Progenitor cell of endocrine pancreas (in vitro differentiated cells): Measurements from ENCODE around the gene SLC16A4. TPM values are rescaled to one million over a fixed set of nuclear protein-coding genes. Genes with fewer than 3 reads are reported as not detected.
A peak's percentile ranks its signal among the peaks of the same experiment; 100 is the strongest.

Experiments used
- DNase-seq: peaks from one replicate; pipeline ENCODE4 v3.0.0; 2021; ENCODE audit warnings: low spot score; ENCODE audit not compliant: unreplicated experiment
- H3K27ac Mint-ChIP-seq: 2 replicates; pipeline ENCODE4 v1.8.0; 2021; ENCODE audit warnings: mild to moderate bottlenecking, moderate library complexity, mixed read lengths
- H3K27me3 Mint-ChIP-seq: 2 replicates; pipeline ENCODE4 v1.8.0; 2021; ENCODE audit warnings: mixed read lengths
- H3K36me3 Mint-ChIP-seq: 2 replicates; pipeline ENCODE4 v1.8.0; 2022; ENCODE audit warnings: mixed read lengths; ENCODE audit not compliant: insufficient read depth
- H3K4me1 Mint-ChIP-seq: 2 replicates; pipeline ENCODE4 v1.8.0; 2021; ENCODE audit warnings: low read depth, mixed read lengths
- H3K4me3 Mint-ChIP-seq: 2 replicates; pipeline ENCODE4 v1.8.0; 2021; ENCODE audit warnings: low read depth, mild to moderate bottlenecking, moderate library complexity, mixed read lengths
- H3K9me3 Mint-ChIP-seq: 2 replicates; pipeline ENCODE4 v1.8.0; 2021; ENCODE audit warnings: low read depth, mixed read lengths
- total RNA-seq: library from RNA; stranded (reverse); gene quantifications from 2 replicates; pipeline ENCODE4 v1.2.1, GENCODE V29; 2021
- TF ChIP-seq, protein P1 (sequence below): fragments of 200-600 bp; sonication (generic); IDR thresholded peaks from one replicate; pipeline ENCODE4 v1.5.0; 2021; ENCODE audit warnings: antibody characterized with exemption, mild to moderate bottlenecking; ENCODE audit not compliant: unreplicated experiment

Gene SLC16A4
- total RNA-seq, 1 donor from 2014 or later = 0.46 TPM

DNA sequence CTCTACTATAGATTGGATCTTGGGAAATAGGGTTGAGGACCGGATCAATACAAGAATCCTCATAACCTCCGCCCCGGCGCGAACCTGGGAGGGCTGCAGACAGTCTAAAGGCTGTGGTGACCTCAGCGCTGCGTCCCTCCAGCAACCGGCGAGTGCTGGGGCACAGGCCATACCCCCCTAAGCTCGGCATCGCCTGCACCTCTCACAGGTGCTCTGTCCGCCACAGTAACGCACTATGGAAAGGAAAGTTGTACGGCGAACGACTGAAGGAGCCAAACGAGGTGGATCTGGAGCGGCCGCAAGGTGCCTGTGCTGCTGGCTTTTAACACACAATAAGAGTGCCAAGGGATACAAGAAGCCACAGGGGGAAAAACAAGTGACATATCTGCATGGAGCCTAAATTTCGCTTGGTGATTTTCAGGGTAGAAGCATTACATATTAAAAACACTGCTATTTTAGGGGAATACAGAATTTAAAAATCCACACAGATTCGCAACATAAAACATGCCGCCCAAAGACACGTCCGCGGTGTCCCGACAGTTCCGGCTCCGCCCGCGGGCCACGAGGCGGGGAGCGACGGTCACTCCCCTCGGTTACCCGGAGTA, 53.0 kb downstream of the SLC16A4 start:
- H3K4me1 Mint-ChIP-seq = peaks cover 35% of the 10 kb centered on the region
- TF ChIP-seq, protein P1, sequence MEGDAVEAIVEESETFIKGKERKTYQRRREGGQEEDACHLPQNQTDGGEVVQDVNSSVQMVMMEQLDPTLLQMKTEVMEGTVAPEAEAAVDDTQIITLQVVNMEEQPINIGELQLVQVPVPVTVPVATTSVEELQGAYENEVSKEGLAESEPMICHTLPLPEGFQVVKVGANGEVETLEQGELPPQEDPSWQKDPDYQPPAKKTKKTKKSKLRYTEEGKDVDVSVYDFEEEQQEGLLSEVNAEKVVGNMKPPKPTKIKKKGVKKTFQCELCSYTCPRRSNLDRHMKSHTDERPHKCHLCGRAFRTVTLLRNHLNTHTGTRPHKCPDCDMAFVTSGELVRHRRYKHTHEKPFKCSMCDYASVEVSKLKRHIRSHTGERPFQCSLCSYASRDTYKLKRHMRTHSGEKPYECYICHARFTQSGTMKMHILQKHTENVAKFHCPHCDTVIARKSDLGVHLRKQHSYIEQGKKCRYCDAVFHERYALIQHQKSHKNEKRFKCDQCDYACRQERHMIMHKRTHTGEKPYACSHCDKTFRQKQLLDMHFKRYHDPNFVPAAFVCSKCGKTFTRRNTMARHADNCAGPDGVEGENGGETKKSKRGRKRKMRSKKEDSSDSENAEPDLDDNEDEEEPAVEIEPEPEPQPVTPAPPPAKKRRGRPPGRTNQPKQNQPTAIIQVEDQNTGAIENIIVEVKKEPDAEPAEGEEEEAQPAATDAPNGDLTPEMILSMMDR = no peak
- H3K27ac Mint-ChIP-seq = no peak overlapping the region
- peaks cover 14% of the 10 kb centered on the region for H3K36me3 Mint-ChIP-seq
- no peaks in the 10 kb centered on the region for H3K9me3 Mint-ChIP-seq
- H3K4me3 Mint-ChIP-seq = no peak overlapping the region
- peaks cover 4% of the 10 kb centered on the region for H3K27me3 Mint-ChIP-seq
- peak; percentile 43 for DNase-seq

DNA sequence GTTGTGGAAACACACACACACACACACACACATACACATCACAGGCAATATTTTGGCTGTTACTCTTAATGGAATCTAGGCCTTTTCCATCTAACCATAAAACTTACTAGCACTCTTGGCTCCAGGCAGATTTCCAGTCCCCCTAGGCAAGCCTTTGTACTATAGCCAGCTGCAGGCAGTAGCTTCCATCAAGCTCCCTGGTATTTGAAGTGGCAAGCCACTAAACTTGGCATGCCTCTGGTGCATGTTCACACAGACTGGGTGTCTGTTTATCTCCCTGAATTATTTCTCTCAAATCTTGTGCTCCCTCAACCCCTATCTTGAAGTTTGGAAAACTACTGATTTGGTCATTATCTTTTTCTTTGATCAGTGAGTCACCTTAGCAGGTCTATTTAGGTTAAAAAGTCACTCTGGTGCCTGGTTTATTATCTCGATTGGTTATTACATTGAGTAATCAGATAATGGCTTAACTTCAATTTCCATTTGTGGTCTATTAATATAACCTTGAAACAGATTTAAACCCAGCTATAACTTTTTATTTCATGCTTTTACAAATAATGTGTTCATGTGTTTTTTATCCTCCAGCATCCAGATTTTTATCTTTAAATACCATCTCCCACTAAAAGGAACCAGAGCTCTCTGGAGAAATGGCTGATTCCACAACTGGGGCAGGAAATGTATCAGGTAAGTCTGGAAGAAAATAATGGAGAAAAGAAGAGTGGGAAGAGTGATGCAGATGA, 54.4 kb downstream of the SLC16A4 start:
- peaks cover 6% of the 10 kb centered on the region for H3K27me3 Mint-ChIP-seq
- TF ChIP-seq, protein P1 = no peak
- H3K9me3 Mint-ChIP-seq = no peaks in the 10 kb centered on the region
- H3K36me3 Mint-ChIP-seq = peaks cover 9% of the 10 kb centered on the region
- no peak for DNase-seq
- no peak overlapping the region for H3K27ac Mint-ChIP-seq
- H3K4me1 Mint-ChIP-seq = peaks cover 26% of the 10 kb centered on the region
- peak overlapping the region; percentile 37 for H3K4me3 Mint-ChIP-seq

DNA sequence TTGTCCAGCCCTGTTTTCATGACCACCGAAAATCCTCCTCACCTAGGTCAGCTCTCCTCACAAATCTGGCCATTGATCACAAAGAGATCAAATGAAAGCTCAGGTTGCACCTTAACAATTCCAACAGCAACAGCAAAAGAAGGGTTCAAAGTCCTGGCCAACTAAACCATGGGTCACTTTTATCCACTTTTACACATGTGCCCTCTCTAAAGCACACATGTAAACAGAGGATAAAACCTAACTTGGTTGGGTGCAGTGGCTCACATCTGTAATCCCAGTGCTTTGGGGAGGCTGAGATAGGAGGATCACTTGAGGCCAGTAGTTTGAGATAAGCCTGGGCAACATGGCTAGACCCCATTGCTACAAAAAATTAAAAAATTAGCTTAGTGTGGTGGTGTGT, 55.6 kb downstream of the SLC16A4 start:
- H3K4me3 Mint-ChIP-seq = no peak overlapping the region
- no peak for DNase-seq
- peaks cover 2% of the 10 kb centered on the region for H3K36me3 Mint-ChIP-seq
- H3K4me1 Mint-ChIP-seq = peaks cover 16% of the 10 kb centered on the region
- TF ChIP-seq, protein P1 = no peak
- H3K27ac Mint-ChIP-seq = no peak overlapping the region
- H3K9me3 Mint-ChIP-seq = no peaks in the 10 kb centered on the region
- peaks cover 7% of the 10 kb centered on the region for H3K27me3 Mint-ChIP-seq

DNA sequence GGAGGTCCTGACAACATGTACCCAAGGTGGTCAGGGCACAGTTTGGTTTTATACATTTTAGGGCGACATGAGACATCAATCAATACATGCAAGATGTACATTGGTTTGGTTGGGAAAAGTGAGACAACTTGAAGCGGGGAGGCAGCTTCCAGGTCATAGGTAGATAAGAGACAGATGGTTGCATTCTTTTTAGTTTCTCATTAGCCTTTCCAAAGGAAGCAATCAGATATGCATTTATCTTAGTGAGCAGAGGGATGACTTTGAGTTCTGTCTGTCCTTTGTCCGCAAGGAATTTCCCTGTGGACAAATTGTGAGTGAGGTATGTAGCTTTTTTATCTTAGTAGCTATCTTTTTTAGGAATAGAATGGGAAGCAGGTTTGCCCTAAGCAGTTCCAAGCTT, 62.1 kb downstream of the SLC16A4 start:
- TF ChIP-seq, protein P1 = no peak
- Mint-ChIP-seq H3K27me3 (peaks cover 46% of the 10 kb centered on the region), H3K9me3 (no peaks in the 10 kb centered on the region), H3K27ac (no peak overlapping the region), H3K4me3 (no peak overlapping the region), H3K4me1 (no peaks in the 10 kb centered on the region), H3K36me3 (no peaks in the 10 kb centered on the region)
- DNase-seq = no peak

DNA sequence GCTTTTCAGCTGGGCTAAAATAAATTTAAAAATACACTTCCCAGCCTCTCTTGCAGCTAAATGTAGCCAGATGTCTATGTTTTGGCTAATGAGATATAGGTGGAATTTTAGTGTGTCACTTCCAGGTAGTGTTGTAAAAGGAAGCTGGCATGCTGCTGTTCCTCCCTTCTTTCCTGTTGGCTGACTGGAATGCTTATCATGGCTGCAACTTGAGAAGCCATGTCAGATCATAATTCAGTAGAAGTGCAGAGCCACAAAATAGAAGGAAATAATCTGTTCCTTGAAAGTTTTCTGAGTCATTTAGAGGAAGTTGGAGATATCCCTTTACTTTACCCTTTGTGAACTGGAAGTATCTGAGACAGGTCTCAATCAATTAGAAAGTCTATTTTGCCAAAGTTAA, 62.6 kb downstream of the SLC16A4 start:
- H3K4me3 Mint-ChIP-seq = no peak overlapping the region
- peaks cover 50% of the 10 kb centered on the region for H3K27me3 Mint-ChIP-seq
- H3K4me1 Mint-ChIP-seq = no peaks in the 10 kb centered on the region
- H3K36me3 Mint-ChIP-seq = no peaks in the 10 kb centered on the region
- H3K27ac Mint-ChIP-seq = no peak overlapping the region
- H3K9me3 Mint-ChIP-seq = no peaks in the 10 kb centered on the region
- TF ChIP-seq, protein P1 = no peak
- no peak for DNase-seq
